ENCODE results near the gene ACYP1.
"Not testable (repeated sequence)": the region's sequence is repeated elsewhere in the genome, so short reads cannot be mapped to it uniquely, and the experiment has no call there.

Gene ACYP1

GRCh38 chr14:75068294-75069120 lies 4.7 kb upstream of the ACYP1 start:
- DNase-seq (ENCODE audit: low read depth), result no peak

- not testable (repeated sequence) for DNase-seq (ENCODE audit: low read depth)
Measured at GRCh38 chr14:75067765-75068164, 3.9 kb upstream of the ACYP1 start.

GRCh38 chr14:75067212-75067611 lies 3.4 kb upstream of the ACYP1 start:
- no peak for DNase-seq (ENCODE audit: low read depth)

GRCh38 chr14:75066691-75067090 lies 2.9 kb upstream of the ACYP1 start:
- DNase-seq (ENCODE audit: low read depth), result no peak

- DNase-seq (ENCODE audit: low read depth), result no peak
Measured at GRCh38 chr14:75064205-75064567, 362 bp upstream of the ACYP1 start.

GRCh38 chr14:75063013-75063412 lies 811 bp downstream of the ACYP1 start:
- DNase-seq (ENCODE audit: low read depth), result no peak

- no peak for DNase-seq (ENCODE audit: low read depth)
Measured at GRCh38 chr14:75060420-75060819, 3.4 kb downstream of the ACYP1 start.

GRCh38 chr14:75059642-75060041 lies 4.2 kb downstream of the ACYP1 start:
- no peak for DNase-seq (ENCODE audit: low read depth)

GRCh38 chr14:75054421-75054820 lies 9.4 kb downstream of the ACYP1 start:
- DNase-seq (ENCODE audit: low read depth), result no peak

GRCh38 chr14:75053396-75054291 lies 10.2 kb downstream of the ACYP1 start:
- DNase-seq (ENCODE audit: low read depth), result no peak

GRCh38 chr14:75051556-75051899 lies 12.3 kb downstream of the ACYP1 start:
- no peak for DNase-seq (ENCODE audit: low read depth)

GRCh38 chr14:75050852-75051555 lies 12.8 kb downstream of the ACYP1 start, which contains the start of gene MLH3:
MLH3 (minus strand) TSS chr14:75051467; CDS start chr14:75049655, 1,812 bp downstream.
- DNase-seq (ENCODE audit: low read depth), result peak; percentile 41

GRCh38 chr14:75049731-75050201 lies 14.1 kb downstream of the ACYP1 start:
- no peak for DNase-seq (ENCODE audit: low read depth)

GRCh38 chr14:75049136-75049535 lies 14.7 kb downstream of the ACYP1 start:
- no peak for DNase-seq (ENCODE audit: low read depth)

- no peak for DNase-seq (ENCODE audit: low read depth)
Measured at GRCh38 chr14:75048101-75048500, 15.7 kb downstream of the ACYP1 start.

- no peak for DNase-seq (ENCODE audit: low read depth)
Measured at GRCh38 chr14:75047506-75047905, 16.3 kb downstream of the ACYP1 start.

GRCh38 chr14:75046899-75047298 lies 16.9 kb downstream of the ACYP1 start:
- no peak for DNase-seq (ENCODE audit: low read depth)

- no peak for DNase-seq (ENCODE audit: low read depth)
Measured at GRCh38 chr14:75046275-75046674, 17.5 kb downstream of the ACYP1 start.

GRCh38 chr14:75044752-75045151 lies 19.1 kb downstream of the ACYP1 start:
- DNase-seq (ENCODE audit: low read depth), result no peak

GRCh38 chr14:75044322-75044721 lies 19.5 kb downstream of the ACYP1 start:
- DNase-seq (ENCODE audit: low read depth), result no peak

GRCh38 chr14:75042035-75042434 lies 21.8 kb downstream of the ACYP1 start:
- DNase-seq (ENCODE audit: low read depth), result no peak

GRCh38 chr14:75041613-75042012 lies 22.2 kb downstream of the ACYP1 start:
- no peak for DNase-seq (ENCODE audit: low read depth)
